Activated CD8-positive, alpha-beta memory T cell treated with anti-CD3 and anti-CD28 coated beads for 1 hour (primary cell): ENCODE results near the gene GNS.

Experiments
- DNase-seq, 2 donors: peaks; one replicate each; pipeline ENCODE4 v3.0.0-alpha.2; 2020; ENCODE audit warnings: low read depth in 1 of 2; ENCODE audit errors: extremely low read depth in 1 of 2

Gene GNS

GRCh38 chr12:64759035-64759894, at the start of gene GNS:
Gene GNS, minus strand, starts transcription at chr12:64759406. Its CDS starts 130 bp downstream, at chr12:64759276.
- peak; percentile 71 to 93 for DNase-seq

- DNase-seq: no peak
Measured at GRCh38 chr12:64808110-64808509, 48.9 kb upstream of the GNS start.

- no peak for DNase-seq
Measured at GRCh38 chr12:64806593-64807460, 47.6 kb upstream of the GNS start.

- DNase-seq: no peak
Measured at GRCh38 chr12:64806173-64806572, 47.0 kb upstream of the GNS start.

GRCh38 chr12:64802180-64802775, 43.1 kb upstream of the GNS start:
- peak in 1 of 2 donors; percentile 28 for DNase-seq

GRCh38 chr12:64801381-64801780, 42.2 kb upstream of the GNS start:
- DNase-seq: no peak

- no peak for DNase-seq
Measured at GRCh38 chr12:64800640-64801039, 41.4 kb upstream of the GNS start.

- no peak for DNase-seq
Measured at GRCh38 chr12:64798165-64798564, 39.0 kb upstream of the GNS start.

GRCh38 chr12:64797156-64797555, 38.0 kb upstream of the GNS start:
- DNase-seq: no peak

- peak; percentile 27 to 28 for DNase-seq
Measured at GRCh38 chr12:64796205-64796845, 37.1 kb upstream of the GNS start.

- DNase-seq: no peak
Measured at GRCh38 chr12:64794305-64794704, 35.1 kb upstream of the GNS start.

GRCh38 chr12:64793610-64794009, 34.4 kb upstream of the GNS start:
- no peak for DNase-seq

- no peak for DNase-seq
Measured at GRCh38 chr12:64792128-64792527, 32.9 kb upstream of the GNS start.

- no peak for DNase-seq
Measured at GRCh38 chr12:64791036-64791435, 31.8 kb upstream of the GNS start.

GRCh38 chr12:64790166-64790565, 31.0 kb upstream of the GNS start:
- DNase-seq: no peak

- DNase-seq: no peak
Measured at GRCh38 chr12:64785838-64786237, 26.6 kb upstream of the GNS start.

GRCh38 chr12:64782191-64782876, 23.1 kb upstream of the GNS start:
- DNase-seq: no peak

GRCh38 chr12:64781280-64782190, 22.3 kb upstream of the GNS start:
- no peak for DNase-seq

- no peak for DNase-seq
Measured at GRCh38 chr12:64780531-64781279, 21.5 kb upstream of the GNS start.
